Ishikawa (cell line): ENCODE data around the gene NT5DC1.

Experiments
- CEBPB ChIP-seq: IDR thresholded peaks from 2 replicates; pipeline ENCODE4 v1.6.1; 2012
- CREB1 ChIP-seq: IDR thresholded peaks from 2 replicates; pipeline ENCODE4 v1.6.1; 2012; ENCODE audit warnings: low read depth
- EGR1 ChIP-seq: IDR thresholded peaks from 2 replicates; pipeline ENCODE4 v1.6.1; 2012
- EP300 ChIP-seq: IDR thresholded peaks from 2 replicates; pipeline ENCODE4 v1.6.1; 2012; ENCODE audit warnings: borderline replicate concordance
- FOXM1 ChIP-seq: IDR thresholded peaks from 2 replicates; pipeline ENCODE4 v1.6.1; 2012; ENCODE audit warnings: low read depth, borderline replicate concordance
- NFIC ChIP-seq: IDR thresholded peaks from 2 replicates; pipeline ENCODE4 v1.6.1; 2012
- RAD21 ChIP-seq: IDR thresholded peaks from 2 replicates; pipeline ENCODE4 v1.6.1; 2012; ENCODE audit warnings: low read depth
- TAF1 ChIP-seq: IDR thresholded peaks from 2 replicates; pipeline ENCODE4 v1.6.1; 2012; ENCODE audit warnings: low read depth, mild to moderate bottlenecking
- TCF12 ChIP-seq: IDR thresholded peaks from 2 replicates; pipeline ENCODE4 v1.6.1; 2012; ENCODE audit warnings: low read depth
- TEAD4 ChIP-seq: IDR thresholded peaks from 2 replicates; pipeline ENCODE4 v1.6.1; 2012
- YY1 ChIP-seq: IDR thresholded peaks from 2 replicates; pipeline ENCODE4 v1.6.1; 2012; ENCODE audit warnings: low read depth
- ZBTB7A ChIP-seq: IDR thresholded peaks from 2 replicates; pipeline ENCODE4 v1.6.1; 2012; ENCODE audit warnings: low read depth
- TF ChIP-seq, protein P1 (sequence below): IDR thresholded peaks from 2 replicates; pipeline ENCODE4 v1.6.1; 2012
- TF ChIP-seq, protein P2 (sequence below): IDR thresholded peaks from 2 replicates; pipeline ENCODE4 v1.6.1; 2012
- TF ChIP-seq, protein P3 (sequence below): IDR thresholded peaks from 2 replicates; pipeline ENCODE4 v1.6.1; 2012; ENCODE audit warnings: low read depth, mild to moderate bottlenecking

NT5DC1 gene

DNA sequence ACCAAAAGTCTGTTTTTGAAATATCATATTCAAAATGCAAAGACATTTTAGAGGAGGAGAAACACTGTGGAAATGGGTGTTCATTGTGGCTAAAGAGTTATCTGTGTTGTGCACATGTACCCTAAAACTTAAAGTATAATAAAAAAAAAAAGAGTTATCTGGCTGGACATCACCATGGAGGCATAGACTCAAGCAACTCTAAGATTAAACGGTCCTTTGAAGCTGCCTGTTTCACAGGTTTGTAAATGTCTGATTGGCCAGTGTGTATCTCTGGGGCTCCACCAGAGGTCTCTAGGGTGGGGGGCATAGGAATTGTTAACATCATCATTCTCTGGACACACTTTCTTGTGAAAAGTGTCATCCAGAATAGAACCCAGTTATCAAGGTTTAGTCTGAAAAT, 114.0 kb downstream of the NT5DC1 start:
- TF ChIP-seq CEBPB (no peak), CREB1 (no peak), TAF1 (no peak), EP300 (no peak), TEAD4 (no peak), NFIC (no peak), FOXM1 (no peak), TCF12 (no peak), YY1 (no peak), RAD21 (no peak), ZBTB7A (no peak), EGR1 (no peak)
- TF ChIP-seq, protein P1, sequence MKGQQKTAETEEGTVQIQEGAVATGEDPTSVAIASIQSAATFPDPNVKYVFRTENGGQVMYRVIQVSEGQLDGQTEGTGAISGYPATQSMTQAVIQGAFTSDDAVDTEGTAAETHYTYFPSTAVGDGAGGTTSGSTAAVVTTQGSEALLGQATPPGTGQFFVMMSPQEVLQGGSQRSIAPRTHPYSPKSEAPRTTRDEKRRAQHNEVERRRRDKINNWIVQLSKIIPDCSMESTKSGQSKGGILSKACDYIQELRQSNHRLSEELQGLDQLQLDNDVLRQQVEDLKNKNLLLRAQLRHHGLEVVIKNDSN: no peak
- TF ChIP-seq, protein P2, sequence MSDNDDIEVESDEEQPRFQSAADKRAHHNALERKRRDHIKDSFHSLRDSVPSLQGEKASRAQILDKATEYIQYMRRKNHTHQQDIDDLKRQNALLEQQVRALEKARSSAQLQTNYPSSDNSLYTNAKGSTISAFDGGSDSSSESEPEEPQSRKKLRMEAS: no peak
- TF ChIP-seq, protein P3, sequence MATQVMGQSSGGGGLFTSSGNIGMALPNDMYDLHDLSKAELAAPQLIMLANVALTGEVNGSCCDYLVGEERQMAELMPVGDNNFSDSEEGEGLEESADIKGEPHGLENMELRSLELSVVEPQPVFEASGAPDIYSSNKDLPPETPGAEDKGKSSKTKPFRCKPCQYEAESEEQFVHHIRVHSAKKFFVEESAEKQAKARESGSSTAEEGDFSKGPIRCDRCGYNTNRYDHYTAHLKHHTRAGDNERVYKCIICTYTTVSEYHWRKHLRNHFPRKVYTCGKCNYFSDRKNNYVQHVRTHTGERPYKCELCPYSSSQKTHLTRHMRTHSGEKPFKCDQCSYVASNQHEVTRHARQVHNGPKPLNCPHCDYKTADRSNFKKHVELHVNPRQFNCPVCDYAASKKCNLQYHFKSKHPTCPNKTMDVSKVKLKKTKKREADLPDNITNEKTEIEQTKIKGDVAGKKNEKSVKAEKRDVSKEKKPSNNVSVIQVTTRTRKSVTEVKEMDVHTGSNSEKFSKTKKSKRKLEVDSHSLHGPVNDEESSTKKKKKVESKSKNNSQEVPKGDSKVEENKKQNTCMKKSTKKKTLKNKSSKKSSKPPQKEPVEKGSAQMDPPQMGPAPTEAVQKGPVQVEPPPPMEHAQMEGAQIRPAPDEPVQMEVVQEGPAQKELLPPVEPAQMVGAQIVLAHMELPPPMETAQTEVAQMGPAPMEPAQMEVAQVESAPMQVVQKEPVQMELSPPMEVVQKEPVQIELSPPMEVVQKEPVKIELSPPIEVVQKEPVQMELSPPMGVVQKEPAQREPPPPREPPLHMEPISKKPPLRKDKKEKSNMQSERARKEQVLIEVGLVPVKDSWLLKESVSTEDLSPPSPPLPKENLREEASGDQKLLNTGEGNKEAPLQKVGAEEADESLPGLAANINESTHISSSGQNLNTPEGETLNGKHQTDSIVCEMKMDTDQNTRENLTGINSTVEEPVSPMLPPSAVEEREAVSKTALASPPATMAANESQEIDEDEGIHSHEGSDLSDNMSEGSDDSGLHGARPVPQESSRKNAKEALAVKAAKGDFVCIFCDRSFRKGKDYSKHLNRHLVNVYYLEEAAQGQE: no peak

DNA sequence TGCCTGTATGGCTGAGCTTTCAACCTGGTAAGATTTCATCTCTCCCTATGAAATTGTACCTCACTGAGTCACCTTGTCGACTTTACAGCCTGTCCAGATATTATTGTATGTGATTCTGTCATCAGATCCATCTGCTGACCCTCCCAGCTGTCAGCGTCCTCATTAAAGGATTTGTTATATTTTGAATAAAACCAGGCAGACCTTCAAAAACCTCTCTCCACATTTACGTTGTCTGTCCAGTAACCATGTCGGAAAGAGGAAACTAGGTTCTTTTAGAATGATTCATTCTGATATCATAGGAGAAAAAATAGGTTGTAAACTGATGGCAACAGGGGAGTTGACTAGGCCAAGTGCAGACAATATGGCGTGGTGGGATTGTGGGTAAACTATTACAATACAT, 114.8 kb downstream of the NT5DC1 start:
- TF ChIP-seq NFIC (no peak), TAF1 (no peak), CREB1 (no peak), RAD21 (no peak), EGR1 (no peak), EP300 (no peak), YY1 (no peak), ZBTB7A (no peak), TEAD4 (no peak), FOXM1 (no peak), CEBPB (no peak), TCF12 (no peak)
- TF ChIP-seq, protein P2: no peak
- TF ChIP-seq, protein P1: no peak
- TF ChIP-seq, protein P3: no peak

DNA sequence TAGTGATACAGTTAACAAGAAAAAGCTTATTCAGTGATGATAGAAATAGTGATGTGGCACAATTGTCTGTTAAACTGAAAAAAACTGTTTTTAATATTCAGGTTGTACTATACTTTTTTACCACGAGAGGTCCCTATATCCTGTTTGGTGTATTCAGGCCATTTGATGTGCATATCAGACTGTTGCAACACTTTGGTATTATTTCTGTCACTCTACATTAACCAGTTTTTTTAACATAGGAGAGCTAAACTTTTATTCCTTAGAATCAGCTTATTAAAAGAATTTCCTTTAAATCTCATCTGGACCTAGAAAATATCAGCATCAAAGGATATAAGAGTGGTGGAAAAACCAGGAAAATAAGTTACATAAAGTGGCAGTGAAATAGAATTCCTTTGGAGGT, 116.4 kb downstream of the NT5DC1 start:
- TF ChIP-seq CEBPB (peak; percentile 81), RAD21 (0 out of 2 replicates have a peak, but pooled peaks have one; percentile 26), EP300 (no peak)

DNA sequence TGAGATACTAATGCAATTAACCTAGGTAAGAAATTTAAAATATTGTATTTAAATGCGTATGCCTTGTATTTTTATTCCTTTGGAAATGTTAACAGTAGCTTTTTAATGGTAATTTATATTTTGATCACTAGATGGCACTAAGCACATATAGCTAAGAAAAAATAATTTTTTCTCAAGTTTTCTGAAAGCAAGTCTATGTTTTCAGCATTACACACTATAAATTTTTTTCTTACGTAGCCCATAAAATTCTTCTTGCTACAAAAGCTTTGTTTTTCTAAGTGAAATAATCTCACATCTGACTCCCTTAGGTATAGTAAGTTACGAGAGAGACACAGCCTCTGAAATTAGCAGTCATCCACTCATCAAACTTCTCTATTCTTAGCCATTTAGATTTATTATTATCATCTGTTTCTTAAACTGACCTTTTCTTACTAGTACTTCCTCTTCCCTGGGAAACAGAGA, 117.5 kb downstream of the NT5DC1 start:
- no peak for TF ChIP-seq NFIC
- peak; percentile 28; the same call in 1 of the 2 replicates for TF ChIP-seq RAD21
- no peak for TF ChIP-seq CEBPB
- TF ChIP-seq, protein P1: no peak
- no peak for TF ChIP-seq EP300
- TF ChIP-seq, protein P3: no peak
- TF ChIP-seq ZBTB7A: no peak
- TF ChIP-seq CREB1: no peak
- TF ChIP-seq YY1: no peak
